SK-N-SH treated with all-trans-retinoic acid at 6 μM for 48 hours (cell line): Measurements from ENCODE around the gene UNC5C.
A peak's percentile ranks its signal among the peaks of the same experiment; 100 is the strongest.

ENCODE experiments used
- ATAC-seq: fragments of 200-7000 bp; cut with Tn5 transposase; 3 replicates; pipeline ENCODE4 v1.9.1; 2020; ENCODE audit warnings: mild to moderate bottlenecking, moderate library complexity
- ARNTL ChIP-seq: fragments of 450-650 bp; formaldehyde crosslinking; IDR thresholded peaks from 2 replicates; pipeline ENCODE4 v1.5.0; 2020; ENCODE audit warnings: low read depth, mild to moderate bottlenecking, moderate library complexity, borderline replicate concordance
- CSDC2 ChIP-seq: fragments of 250-450 bp; sonication (Bioruptor Pico); IDR thresholded peaks from 2 replicates; pipeline ENCODE4 v1.5.0; 2020; ENCODE audit warnings: mild to moderate bottlenecking, moderate library complexity
- ESRRG ChIP-seq: fragments of 250-450 bp; sonication (Bioruptor Pico); IDR thresholded peaks from 2 replicates; pipeline ENCODE4 v1.6.1; 2021; ENCODE audit warnings: mild to moderate bottlenecking
- GLIS3 ChIP-seq: fragments of 250-450 bp; sonication (Bioruptor Pico); IDR thresholded peaks from 2 replicates; pipeline ENCODE4 v1.5.0; 2020; ENCODE audit warnings: mild to moderate bottlenecking, moderate library complexity
- ISL1 ChIP-seq: fragments of 250-450 bp; sonication (Bioruptor Pico); IDR thresholded peaks from 2 replicates; pipeline ENCODE4 v2.1.2; 2022; ENCODE audit warnings: mild to moderate bottlenecking, moderate library complexity
- OSR1 ChIP-seq: fragments of 250-450 bp; sonication (Bioruptor Pico); IDR thresholded peaks from 2 replicates; pipeline ENCODE4 v1.8.0; 2022; ENCODE audit warnings: moderate library complexity, mild to moderate bottlenecking, inconsistent platforms
- PPARA ChIP-seq: fragments of 250-450 bp; sonication (Bioruptor Pico); IDR thresholded peaks from 2 replicates; pipeline ENCODE4 v1.5.0; 2020; ENCODE audit warnings: mild to moderate bottlenecking, borderline replicate concordance
- RARB ChIP-seq: fragments of 250-450 bp; sonication (Bioruptor Pico); IDR thresholded peaks from 2 replicates; pipeline ENCODE4 v1.8.0; 2021; ENCODE audit warnings: mild to moderate bottlenecking, moderate library complexity
- SNAI2 ChIP-seq: fragments of 250-450 bp; sonication (Bioruptor Pico); IDR thresholded peaks from 2 replicates; pipeline ENCODE4 v1.5.0; 2020; ENCODE audit warnings: mild to moderate bottlenecking, moderate library complexity
- TOX ChIP-seq: fragments of 250-450 bp; sonication (Bioruptor Pico); IDR thresholded peaks from 2 replicates; pipeline ENCODE4 v1.8.0; 2021; ENCODE audit warnings: mild to moderate bottlenecking, moderate library complexity, borderline replicate concordance
- ZC3H10 ChIP-seq: fragments of 250-450 bp; sonication (Bioruptor Pico); IDR thresholded peaks from 2 replicates; pipeline ENCODE4 v1.5.1; 2021; ENCODE audit warnings: mild to moderate bottlenecking, moderate library complexity
- ZFP3 ChIP-seq: fragments of 250-450 bp; sonication (Bioruptor Pico); IDR thresholded peaks from 2 replicates; pipeline ENCODE4 v1.5.0; 2020; ENCODE audit warnings: mild to moderate bottlenecking, moderate library complexity
- ZFP30 ChIP-seq: fragments of 450-650 bp; formaldehyde crosslinking; IDR thresholded peaks from 2 replicates; pipeline ENCODE4 v1.5.0; 2022; ENCODE audit warnings: mild to moderate bottlenecking, moderate library complexity
- ZNF565 ChIP-seq: fragments of 450-650 bp; formaldehyde crosslinking; conservative IDR thresholded peaks from 2 replicates; pipeline ENCODE4 v1.5.0; 2020; ENCODE audit warnings: low read depth, mild to moderate bottlenecking, moderate library complexity
- ZNF70 ChIP-seq: fragments of 450-650 bp; formaldehyde crosslinking; IDR thresholded peaks from 2 replicates; pipeline ENCODE4 v1.5.0; 2020; ENCODE audit warnings: mild to moderate bottlenecking, moderate library complexity
- ZNF8 ChIP-seq: fragments of 450-650 bp; formaldehyde crosslinking; IDR thresholded peaks from 2 replicates; pipeline ENCODE4 v1.5.0; 2020; ENCODE audit warnings: mild to moderate bottlenecking, moderate library complexity
- TF ChIP-seq, protein P1 (sequence below): fragments of 250-450 bp; sonication (Bioruptor Pico); IDR thresholded peaks from 2 replicates; pipeline ENCODE4 v1.8.0; 2020; ENCODE audit warnings: mild to moderate bottlenecking, moderate library complexity, borderline replicate concordance
- TF ChIP-seq, protein P2 (sequence below): fragments of 250-450 bp; sonication (Bioruptor Pico); IDR thresholded peaks from 2 replicates; pipeline ENCODE4 v1.5.1; 2021; ENCODE audit warnings: mild to moderate bottlenecking, moderate library complexity
- TF ChIP-seq, protein P3 (sequence below): fragments of 250-450 bp; sonication (Bioruptor Pico); IDR thresholded peaks from 2 replicates; pipeline ENCODE4 v1.5.1; 2020; ENCODE audit warnings: low read depth, mild to moderate bottlenecking, moderate library complexity
- TF ChIP-seq, protein P4 (sequence below): fragments of 250-450 bp; sonication (Bioruptor Pico); IDR thresholded peaks from 2 replicates; pipeline ENCODE4 v1.8.0; 2021; ENCODE audit warnings: low read depth, mild to moderate bottlenecking, moderate library complexity, borderline replicate concordance
- TF ChIP-seq, protein P5 (sequence below): fragments of 250-450 bp; sonication (Bioruptor Pico); IDR thresholded peaks from 2 replicates; pipeline ENCODE4 v1.5.0; 2020; ENCODE audit warnings: mild to moderate bottlenecking, moderate library complexity

UNC5C gene

DNA sequence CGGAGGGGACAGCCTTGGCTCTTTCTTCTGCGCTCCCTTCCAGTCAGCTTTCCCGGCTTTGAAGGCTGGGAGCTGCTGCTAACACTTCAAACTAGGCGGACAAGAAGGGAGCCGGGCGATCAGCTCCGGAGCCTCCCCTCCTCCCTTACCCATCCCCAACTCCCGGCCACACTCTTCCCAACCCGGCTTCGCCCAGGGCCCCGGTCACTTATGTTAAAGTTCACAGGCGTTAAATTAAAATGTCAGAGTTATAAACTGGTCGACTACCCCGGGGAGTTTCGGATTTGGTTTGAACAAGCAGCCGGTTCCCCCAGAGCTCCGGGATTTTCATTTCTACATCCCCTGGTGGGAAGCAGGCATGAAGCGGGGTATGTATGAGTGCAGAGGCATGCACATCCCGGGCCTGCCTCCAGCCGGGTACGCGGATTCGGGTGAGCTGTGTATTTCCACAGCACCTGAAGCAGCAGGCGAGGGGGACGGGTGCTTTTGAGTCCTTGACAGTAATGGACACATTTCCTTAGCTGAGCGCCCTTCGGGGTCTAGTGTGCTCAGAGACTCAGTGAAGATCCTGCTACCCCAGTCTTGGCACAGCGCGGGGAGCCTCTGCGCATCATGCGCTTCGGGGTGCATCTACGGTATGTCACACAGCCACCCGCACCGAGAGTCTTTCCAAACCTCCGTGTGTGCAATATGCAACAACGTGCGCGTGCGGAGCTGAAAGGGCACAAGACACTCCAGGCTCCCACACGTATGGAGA is 880 bp downstream of the UNC5C start:
- peak; percentile 2; the same call in 2 of the 3 replicates for ATAC-seq
- TF ChIP-seq ZC3H10 (CRISPR knock-in tag), result no peak
- TF ChIP-seq GLIS3 (CRISPR knock-in tag), result no peak
- TF ChIP-seq, protein P1, sequence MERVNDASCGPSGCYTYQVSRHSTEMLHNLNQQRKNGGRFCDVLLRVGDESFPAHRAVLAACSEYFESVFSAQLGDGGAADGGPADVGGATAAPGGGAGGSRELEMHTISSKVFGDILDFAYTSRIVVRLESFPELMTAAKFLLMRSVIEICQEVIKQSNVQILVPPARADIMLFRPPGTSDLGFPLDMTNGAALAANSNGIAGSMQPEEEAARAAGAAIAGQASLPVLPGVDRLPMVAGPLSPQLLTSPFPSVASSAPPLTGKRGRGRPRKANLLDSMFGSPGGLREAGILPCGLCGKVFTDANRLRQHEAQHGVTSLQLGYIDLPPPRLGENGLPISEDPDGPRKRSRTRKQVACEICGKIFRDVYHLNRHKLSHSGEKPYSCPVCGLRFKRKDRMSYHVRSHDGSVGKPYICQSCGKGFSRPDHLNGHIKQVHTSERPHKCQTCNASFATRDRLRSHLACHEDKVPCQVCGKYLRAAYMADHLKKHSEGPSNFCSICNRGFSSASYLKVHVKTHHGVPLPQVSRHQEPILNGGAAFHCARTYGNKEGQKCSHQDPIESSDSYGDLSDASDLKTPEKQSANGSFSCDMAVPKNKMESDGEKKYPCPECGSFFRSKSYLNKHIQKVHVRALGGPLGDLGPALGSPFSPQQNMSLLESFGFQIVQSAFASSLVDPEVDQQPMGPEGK (CRISPR knock-in tag), result no peak
- TF ChIP-seq ZNF565, result no peak
- TF ChIP-seq ARNTL (CRISPR knock-in tag), result no peak
- TF ChIP-seq ZNF8 (CRISPR knock-in tag), result no peak
- TF ChIP-seq TOX, result no peak
- TF ChIP-seq, protein P2, sequence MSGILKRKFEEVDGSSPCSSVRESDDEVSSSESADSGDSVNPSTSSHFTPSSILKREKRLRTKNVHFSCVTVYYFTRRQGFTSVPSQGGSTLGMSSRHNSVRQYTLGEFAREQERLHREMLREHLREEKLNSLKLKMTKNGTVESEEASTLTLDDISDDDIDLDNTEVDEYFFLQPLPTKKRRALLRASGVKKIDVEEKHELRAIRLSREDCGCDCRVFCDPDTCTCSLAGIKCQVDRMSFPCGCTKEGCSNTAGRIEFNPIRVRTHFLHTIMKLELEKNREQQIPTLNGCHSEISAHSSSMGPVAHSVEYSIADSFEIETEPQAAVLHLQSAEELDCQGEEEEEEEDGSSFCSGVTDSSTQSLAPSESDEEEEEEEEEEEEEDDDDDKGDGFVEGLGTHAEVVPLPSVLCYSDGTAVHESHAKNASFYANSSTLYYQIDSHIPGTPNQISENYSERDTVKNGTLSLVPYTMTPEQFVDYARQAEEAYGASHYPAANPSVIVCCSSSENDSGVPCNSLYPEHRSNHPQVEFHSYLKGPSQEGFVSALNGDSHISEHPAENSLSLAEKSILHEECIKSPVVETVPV, result no peak
- TF ChIP-seq CSDC2, result no peak
- no peak for TF ChIP-seq ZFP3
- TF ChIP-seq ZNF70 (CRISPR knock-in tag), result no peak
- no peak for TF ChIP-seq OSR1 (CRISPR knock-in tag)
- TF ChIP-seq, protein P3, sequence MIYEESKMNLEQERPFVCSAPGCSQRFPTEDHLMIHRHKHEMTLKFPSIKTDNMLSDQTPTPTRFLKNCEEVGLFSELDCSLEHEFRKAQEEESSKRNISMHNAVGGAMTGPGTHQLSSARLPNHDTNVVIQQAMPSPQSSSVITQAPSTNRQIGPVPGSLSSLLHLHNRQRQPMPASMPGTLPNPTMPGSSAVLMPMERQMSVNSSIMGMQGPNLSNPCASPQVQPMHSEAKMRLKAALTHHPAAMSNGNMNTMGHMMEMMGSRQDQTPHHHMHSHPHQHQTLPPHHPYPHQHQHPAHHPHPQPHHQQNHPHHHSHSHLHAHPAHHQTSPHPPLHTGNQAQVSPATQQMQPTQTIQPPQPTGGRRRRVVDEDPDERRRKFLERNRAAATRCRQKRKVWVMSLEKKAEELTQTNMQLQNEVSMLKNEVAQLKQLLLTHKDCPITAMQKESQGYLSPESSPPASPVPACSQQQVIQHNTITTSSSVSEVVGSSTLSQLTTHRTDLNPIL (CRISPR knock-in tag), result no peak
- TF ChIP-seq, all 23 proteins: peak for 0

DNA sequence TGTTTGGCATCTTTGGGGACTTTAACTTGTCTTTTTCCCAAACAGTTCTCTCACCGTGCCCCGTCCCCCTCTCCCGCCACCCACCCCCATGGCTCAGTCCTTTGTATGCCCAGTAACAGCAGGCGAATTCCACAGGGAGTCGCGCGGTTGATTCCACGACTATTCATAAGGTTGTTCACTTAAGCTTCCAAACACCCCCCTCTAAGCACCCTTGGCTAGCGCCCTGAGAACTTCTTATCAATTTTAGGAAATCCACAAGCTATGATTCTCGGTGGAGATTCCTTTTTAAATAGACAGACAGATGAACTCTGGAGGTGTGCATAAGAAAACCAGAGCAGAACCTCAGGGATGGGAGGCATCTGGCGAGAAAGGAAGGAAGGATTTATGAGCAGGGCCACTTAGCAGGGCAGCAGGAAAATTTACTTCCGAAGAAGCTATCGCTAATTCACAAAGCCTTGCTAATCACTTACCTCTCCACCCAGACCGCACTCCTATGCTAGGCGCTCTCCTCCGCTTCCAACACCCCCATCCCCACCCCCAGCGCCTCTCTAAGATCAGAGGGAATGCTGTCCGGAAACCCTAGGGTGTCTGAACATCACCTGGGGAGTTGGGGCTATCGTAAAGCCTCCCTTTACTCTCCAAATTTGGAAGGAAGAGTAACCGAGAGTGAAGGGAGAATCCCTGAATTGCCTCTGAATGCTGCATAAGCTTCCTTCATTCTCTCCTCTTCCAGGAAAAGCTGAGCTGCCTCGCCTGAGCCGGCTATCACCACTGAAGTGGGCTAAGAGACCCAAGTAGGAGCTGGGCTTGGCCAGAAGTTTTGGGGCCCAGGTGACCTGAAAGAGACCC is 1.7 kb downstream of the UNC5C start:
- TF ChIP-seq ZFP30 (CRISPR knock-in tag) (no peak), TOX (no peak), ESRRG (CRISPR knock-in tag) (no peak), ZNF8 (CRISPR knock-in tag) (no peak), ZFP3 (no peak), ZNF70 (CRISPR knock-in tag) (no peak), GLIS3 (CRISPR knock-in tag) (no peak), OSR1 (CRISPR knock-in tag) (no peak), PPARA (no peak), ISL1 (CRISPR knock-in tag) (no peak), SNAI2 (no peak), RARB (CRISPR knock-in tag) (no peak), ZNF565 (no peak)
- TF ChIP-seq, protein P3 (CRISPR knock-in tag), result no peak
- TF ChIP-seq, protein P4, sequence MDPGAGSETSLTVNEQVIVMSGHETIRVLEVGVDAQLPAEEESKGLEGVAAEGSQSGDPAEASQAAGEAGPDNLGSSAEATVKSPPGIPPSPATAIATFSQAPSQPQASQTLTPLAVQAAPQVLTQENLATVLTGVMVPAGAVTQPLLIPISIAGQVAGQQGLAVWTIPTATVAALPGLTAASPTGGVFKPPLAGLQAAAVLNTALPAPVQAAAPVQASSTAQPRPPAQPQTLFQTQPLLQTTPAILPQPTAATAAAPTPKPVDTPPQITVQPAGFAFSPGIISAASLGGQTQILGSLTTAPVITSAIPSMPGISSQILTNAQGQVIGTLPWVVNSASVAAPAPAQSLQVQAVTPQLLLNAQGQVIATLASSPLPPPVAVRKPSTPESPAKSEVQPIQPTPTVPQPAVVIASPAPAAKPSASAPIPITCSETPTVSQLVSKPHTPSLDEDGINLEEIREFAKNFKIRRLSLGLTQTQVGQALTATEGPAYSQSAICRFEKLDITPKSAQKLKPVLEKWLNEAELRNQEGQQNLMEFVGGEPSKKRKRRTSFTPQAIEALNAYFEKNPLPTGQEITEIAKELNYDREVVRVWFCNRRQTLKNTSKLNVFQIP (CRISPR knock-in tag), result no peak
- TF ChIP-seq, protein P5, sequence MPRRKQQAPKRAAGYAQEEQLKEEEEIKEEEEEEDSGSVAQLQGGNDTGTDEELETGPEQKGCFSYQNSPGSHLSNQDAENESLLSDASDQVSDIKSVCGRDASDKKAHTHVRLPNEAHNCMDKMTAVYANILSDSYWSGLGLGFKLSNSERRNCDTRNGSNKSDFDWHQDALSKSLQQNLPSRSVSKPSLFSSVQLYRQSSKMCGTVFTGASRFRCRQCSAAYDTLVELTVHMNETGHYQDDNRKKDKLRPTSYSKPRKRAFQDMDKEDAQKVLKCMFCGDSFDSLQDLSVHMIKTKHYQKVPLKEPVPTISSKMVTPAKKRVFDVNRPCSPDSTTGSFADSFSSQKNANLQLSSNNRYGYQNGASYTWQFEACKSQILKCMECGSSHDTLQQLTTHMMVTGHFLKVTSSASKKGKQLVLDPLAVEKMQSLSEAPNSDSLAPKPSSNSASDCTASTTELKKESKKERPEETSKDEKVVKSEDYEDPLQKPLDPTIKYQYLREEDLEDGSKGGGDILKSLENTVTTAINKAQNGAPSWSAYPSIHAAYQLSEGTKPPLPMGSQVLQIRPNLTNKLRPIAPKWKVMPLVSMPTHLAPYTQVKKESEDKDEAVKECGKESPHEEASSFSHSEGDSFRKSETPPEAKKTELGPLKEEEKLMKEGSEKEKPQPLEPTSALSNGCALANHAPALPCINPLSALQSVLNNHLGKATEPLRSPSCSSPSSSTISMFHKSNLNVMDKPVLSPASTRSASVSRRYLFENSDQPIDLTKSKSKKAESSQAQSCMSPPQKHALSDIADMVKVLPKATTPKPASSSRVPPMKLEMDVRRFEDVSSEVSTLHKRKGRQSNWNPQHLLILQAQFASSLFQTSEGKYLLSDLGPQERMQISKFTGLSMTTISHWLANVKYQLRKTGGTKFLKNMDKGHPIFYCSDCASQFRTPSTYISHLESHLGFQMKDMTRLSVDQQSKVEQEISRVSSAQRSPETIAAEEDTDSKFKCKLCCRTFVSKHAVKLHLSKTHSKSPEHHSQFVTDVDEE, result no peak
- TF ChIP-seq, protein P1 (CRISPR knock-in tag), result no peak
- peak; percentile 3; the same call in 2 of the 3 replicates for ATAC-seq
